ENCODE results near the gene FBN1. TPM values are rescaled to one million over a fixed set of nuclear protein-coding genes. Genes with fewer than 3 reads are reported as not detected.
A peak's percentile ranks its signal among the peaks of the same experiment; 100 is the strongest.

The FBN1 gene
- total RNA-seq, 6 donors from 2014 or later: 20.3 to 159 (median 44.3) TPM

DNA sequence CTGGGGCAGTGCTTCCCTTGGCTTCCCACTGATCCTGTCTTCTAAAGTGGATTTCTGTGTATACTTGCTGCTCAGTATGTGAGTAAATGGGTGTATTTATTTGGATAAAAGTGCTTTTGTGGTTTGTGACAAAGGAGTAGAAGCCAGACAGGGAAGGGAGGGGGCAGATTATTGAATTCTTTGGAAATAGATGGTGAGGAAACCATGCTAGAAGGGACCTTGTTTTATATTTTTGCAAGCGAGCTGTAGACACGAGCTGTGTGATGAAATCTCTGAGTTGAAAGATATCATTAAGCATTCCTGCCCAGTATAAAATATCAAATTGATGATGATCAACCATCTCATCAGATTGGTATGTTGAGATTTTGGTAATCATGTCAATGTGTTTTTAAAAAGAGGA lies 245.4 kb downstream of the FBN1 start:
- no peak overlapping the region for H3K4me3 ChIP-seq
- DNase-seq: no peak

DNA sequence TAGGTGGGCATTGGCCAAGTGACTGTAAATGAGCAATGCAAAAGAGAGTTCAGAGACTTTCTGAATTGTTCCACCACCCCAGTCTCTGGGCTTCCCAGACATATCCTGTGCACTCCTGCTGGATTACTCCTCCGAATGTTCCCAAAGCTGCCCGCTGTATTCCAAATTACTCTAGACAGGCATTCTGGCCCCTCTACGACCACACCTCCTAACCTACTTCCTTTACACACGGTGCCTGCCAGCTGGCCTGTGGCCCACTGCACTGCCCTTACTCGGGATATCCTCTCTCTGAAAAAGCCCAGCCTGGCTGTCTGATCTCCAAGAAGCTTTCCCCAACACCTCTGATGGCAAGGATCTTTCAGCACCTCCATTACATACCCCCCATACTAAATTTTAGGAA lies 247.7 kb downstream of the FBN1 start:
- ATAC-seq (ENCODE audit: low FRiP score in 2 of 2): no peak
- DNase-seq: peak in 1 of 2 donors; percentile 67
- H3K4me1 ChIP-seq: peaks cover 2 to 16% (median 5%) of the 10 kb centered on the region in 4 donors
- H3K27ac ChIP-seq: no peak overlapping the region
- TF ChIP-seq, protein P1, sequence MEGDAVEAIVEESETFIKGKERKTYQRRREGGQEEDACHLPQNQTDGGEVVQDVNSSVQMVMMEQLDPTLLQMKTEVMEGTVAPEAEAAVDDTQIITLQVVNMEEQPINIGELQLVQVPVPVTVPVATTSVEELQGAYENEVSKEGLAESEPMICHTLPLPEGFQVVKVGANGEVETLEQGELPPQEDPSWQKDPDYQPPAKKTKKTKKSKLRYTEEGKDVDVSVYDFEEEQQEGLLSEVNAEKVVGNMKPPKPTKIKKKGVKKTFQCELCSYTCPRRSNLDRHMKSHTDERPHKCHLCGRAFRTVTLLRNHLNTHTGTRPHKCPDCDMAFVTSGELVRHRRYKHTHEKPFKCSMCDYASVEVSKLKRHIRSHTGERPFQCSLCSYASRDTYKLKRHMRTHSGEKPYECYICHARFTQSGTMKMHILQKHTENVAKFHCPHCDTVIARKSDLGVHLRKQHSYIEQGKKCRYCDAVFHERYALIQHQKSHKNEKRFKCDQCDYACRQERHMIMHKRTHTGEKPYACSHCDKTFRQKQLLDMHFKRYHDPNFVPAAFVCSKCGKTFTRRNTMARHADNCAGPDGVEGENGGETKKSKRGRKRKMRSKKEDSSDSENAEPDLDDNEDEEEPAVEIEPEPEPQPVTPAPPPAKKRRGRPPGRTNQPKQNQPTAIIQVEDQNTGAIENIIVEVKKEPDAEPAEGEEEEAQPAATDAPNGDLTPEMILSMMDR (IDR thresholded peaks at IDR 0.05): no peak
- TF ChIP-seq EP300 (IDR thresholded peaks at IDR 0.05): no peak
- TF ChIP-seq POLR2A (IDR thresholded peaks at IDR 0.05): no peak
- no peak for TF ChIP-seq POLR2AphosphoS5 (IDR thresholded peaks at IDR 0.05)
- no peaks in the 10 kb centered on the region for H3K27me3 ChIP-seq
- no peaks in the 10 kb centered on the region for H3K9me3 ChIP-seq
- no peaks in the 10 kb centered on the region for H3K36me3 ChIP-seq
- no peak overlapping the region for H3K4me3 ChIP-seq
- 17 to 32% methylated on average over 5 of the region's 5 CpGs for WGBS, 2 donors

More for the DNA sequence above, 245.4 kb downstream of the FBN1 start:
- no peak for TF ChIP-seq POLR2A (IDR thresholded peaks at IDR 0.05)
- TF ChIP-seq, protein P1 (IDR thresholded peaks at IDR 0.05): no peak
- peaks cover 2 to 7% (median 4%) of the 10 kb centered on the region in 4 donors for H3K4me1 ChIP-seq
- peak in 1 of 2 donors; percentile 55 for ATAC-seq (ENCODE audit: low FRiP score in 2 of 2)
- no peaks in the 10 kb centered on the region for H3K36me3 ChIP-seq
- H3K9me3 ChIP-seq: no peaks in the 10 kb centered on the region
- WGBS, 2 donors: 59 to 69% methylated on average over 2 of the region's 2 CpGs
- no peak overlapping the region for H3K27ac ChIP-seq
- no peaks in the 10 kb centered on the region for H3K27me3 ChIP-seq

DNA sequence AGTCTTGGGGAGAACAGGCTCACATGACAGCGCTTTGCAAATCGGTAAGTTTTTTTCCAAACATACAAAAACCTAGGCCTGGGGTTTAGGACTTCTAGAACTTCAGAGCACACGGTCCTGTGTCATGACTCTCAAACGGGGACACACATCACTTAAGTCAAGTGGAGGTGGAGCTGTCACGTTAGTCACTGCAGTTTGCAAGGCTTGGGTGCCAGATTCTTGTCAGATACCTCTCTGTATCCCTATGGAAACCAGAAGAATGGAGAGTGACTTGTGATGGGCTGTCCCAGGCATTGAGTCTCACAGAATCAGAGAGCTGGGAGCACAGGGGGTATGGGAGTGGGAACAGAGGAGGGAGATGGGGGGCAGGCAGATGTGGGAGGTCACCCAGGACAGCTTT lies 249.5 kb downstream of the FBN1 start:
- Histone ChIP-seq H3K4me1 (peaks cover 2 to 20% (median 5%) of the 10 kb centered on the region in 4 donors), H3K27me3 (no peaks in the 10 kb centered on the region), H3K36me3 (no peaks in the 10 kb centered on the region), H3K9me3 (no peaks in the 10 kb centered on the region), H3K27ac (peak overlapping the region in 3 of 4 donors; percentile 14 to 29 (median 14)), H3K4me3 (no peak overlapping the region)
- 73 to 81% methylated on average over 5 of the region's 5 CpGs for WGBS, 2 donors
- DNase-seq (no peak), ATAC-seq (ENCODE audit: low FRiP score in 2 of 2) (peak in 1 of 2 donors; percentile 5)
- no peak for TF ChIP-seq POLR2AphosphoS5 (IDR thresholded peaks at IDR 0.05)
- TF ChIP-seq EP300 (IDR thresholded peaks at IDR 0.05): no peak
- TF ChIP-seq, protein P1 (IDR thresholded peaks at IDR 0.05): no peak
- no peak for TF ChIP-seq POLR2A (IDR thresholded peaks at IDR 0.05)

DNA sequence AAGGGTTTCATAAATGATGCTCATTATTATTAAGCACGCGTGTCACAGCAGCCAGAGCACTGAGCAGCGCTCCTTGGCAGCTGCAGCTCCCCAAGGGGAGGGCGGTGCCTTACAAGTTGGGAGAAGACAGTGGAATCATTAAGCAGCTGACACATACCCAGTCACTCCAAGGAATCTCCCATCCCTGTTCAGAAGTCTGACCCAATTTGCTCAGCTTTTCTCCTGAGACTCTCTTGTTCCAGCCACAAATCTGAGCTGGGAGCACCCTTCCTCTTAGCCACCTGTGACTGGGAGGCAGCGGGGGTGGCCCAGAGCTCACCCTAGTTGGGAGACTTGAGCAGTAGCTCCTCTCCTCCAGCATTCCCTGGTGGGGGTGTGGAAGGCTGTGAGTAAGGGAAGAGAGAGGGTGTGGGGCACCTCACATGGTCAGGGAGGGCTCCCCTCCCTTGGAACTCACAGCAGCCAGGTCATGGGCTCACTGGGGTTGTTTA lies 249.9 kb downstream of the FBN1 start:
- Histone ChIP-seq H3K4me1 (peaks cover 2 to 20% (median 5%) of the 10 kb centered on the region in 4 donors), H3K36me3 (no peaks in the 10 kb centered on the region), H3K27me3 (no peaks in the 10 kb centered on the region), H3K9me3 (no peaks in the 10 kb centered on the region), H3K4me3 (no peak overlapping the region), H3K27ac (peak overlapping the region in 2 of 4 donors; percentile 14 to 29)
- DNase-seq (peak in 1 of 2 donors; percentile 64), ATAC-seq (ENCODE audit: low FRiP score in 2 of 2) (peak; percentile 39 to 85)
- TF ChIP-seq POLR2A (IDR thresholded peaks at IDR 0.05): no peak
- TF ChIP-seq POLR2AphosphoS5 (IDR thresholded peaks at IDR 0.05): no peak
- TF ChIP-seq EP300 (IDR thresholded peaks at IDR 0.05): no peak
- TF ChIP-seq, protein P1 (IDR thresholded peaks at IDR 0.05): no peak
- 82 to 100% methylated on average over 3 to 5 of the region's 5 CpGs for WGBS, 2 donors

DNA sequence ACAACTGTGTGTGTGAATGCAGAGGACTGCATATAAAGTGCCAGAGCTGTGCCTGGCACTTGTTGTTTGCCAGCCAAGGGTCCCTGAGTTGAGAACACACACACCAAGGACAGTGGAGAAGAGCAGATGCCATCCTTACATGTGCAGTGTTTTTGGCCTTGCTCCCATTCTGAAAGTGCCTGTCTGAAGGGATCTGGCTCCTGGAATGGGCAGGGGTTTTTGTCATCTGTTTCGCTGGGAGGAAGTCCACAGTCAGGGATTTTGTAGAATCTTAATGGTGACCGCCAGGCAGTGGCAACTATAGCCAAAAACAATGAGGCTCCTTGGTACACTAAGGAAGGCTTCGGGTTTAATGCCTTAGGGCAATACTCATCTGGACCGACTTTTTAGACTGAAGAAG lies 250.5 kb downstream of the FBN1 start:
- WGBS, 2 donors: 92 to 95% methylated on average over 4 of the region's 4 CpGs
- ATAC-seq (ENCODE audit: low FRiP score in 2 of 2): no peak

More for the DNA sequence above, 250.5 kb downstream of the FBN1 start:
- no peaks in the 10 kb centered on the region for H3K9me3 ChIP-seq
- no peak overlapping the region for H3K4me3 ChIP-seq
- H3K27me3 ChIP-seq: no peaks in the 10 kb centered on the region
- H3K4me1 ChIP-seq: peaks cover 2 to 20% (median 5%) of the 10 kb centered on the region in 4 donors
- H3K36me3 ChIP-seq: no peaks in the 10 kb centered on the region
- no peak for DNase-seq
- TF ChIP-seq POLR2A (IDR thresholded peaks at IDR 0.05) (no peak), POLR2AphosphoS5 (IDR thresholded peaks at IDR 0.05) (no peak), EP300 (IDR thresholded peaks at IDR 0.05) (no peak)
- TF ChIP-seq, protein P1 (IDR thresholded peaks at IDR 0.05): no peak
- H3K27ac ChIP-seq: peak overlapping the region in 1 of 4 donors; percentile 10

All from upper lobe of left lung (tissue), 6 donors.